ENCODE results near the gene LRSAM1.

LRSAM1 gene

DNA sequence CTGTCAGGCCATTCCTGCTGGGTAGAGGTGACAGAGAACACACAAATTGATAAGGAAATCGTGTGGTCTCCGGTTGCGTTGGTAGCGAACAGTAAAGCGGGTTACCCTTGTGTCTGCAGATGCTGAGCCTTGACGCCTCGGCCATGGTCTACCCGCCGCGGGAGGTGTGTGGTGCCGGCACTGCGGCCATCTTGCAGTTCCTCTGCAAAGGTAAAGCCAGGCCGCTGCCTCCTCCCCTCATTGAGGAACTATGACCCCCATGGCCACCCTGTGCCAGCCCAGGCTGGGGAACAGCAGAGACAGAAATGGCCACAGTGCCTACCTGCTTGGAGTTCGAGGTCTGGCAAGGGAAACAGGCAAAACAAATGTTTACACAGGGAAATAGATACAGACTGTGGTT lies 16.3 kb downstream of the LRSAM1 start:
- Histone ChIP-seq H3K4me3 (ENCODE audit: low read length) (no peak overlapping the region), H3K27me3 (ENCODE audit: low read depth, low read length) (no peaks in the 10 kb centered on the region), H3K79me2 (ENCODE audit: low read length) (no peaks in the 10 kb centered on the region), H4K20me1 (ENCODE audit: insufficient read depth, low read length) (no peaks in the 10 kb centered on the region), H3K4me2 (ENCODE audit: low read length) (no peak overlapping the region), H3K4me1 (ENCODE audit: low read length) (no peaks in the 10 kb centered on the region), H2AFZ (ENCODE audit: low read depth, low read length) (no peak overlapping the region), H3K36me3 (replicated peaks; ENCODE audit: low read depth, low read length) (peaks cover 3% of the 10 kb centered on the region), H3K9ac (ENCODE audit: low read length) (no peak overlapping the region), H3K9me3 (ENCODE audit: insufficient read depth, low read length) (no peaks in the 10 kb centered on the region), H3K27ac (ENCODE audit: low read length) (no peak overlapping the region)
- TF ChIP-seq, protein P1, sequence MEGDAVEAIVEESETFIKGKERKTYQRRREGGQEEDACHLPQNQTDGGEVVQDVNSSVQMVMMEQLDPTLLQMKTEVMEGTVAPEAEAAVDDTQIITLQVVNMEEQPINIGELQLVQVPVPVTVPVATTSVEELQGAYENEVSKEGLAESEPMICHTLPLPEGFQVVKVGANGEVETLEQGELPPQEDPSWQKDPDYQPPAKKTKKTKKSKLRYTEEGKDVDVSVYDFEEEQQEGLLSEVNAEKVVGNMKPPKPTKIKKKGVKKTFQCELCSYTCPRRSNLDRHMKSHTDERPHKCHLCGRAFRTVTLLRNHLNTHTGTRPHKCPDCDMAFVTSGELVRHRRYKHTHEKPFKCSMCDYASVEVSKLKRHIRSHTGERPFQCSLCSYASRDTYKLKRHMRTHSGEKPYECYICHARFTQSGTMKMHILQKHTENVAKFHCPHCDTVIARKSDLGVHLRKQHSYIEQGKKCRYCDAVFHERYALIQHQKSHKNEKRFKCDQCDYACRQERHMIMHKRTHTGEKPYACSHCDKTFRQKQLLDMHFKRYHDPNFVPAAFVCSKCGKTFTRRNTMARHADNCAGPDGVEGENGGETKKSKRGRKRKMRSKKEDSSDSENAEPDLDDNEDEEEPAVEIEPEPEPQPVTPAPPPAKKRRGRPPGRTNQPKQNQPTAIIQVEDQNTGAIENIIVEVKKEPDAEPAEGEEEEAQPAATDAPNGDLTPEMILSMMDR (IDR thresholded peaks at IDR 0.05; ENCODE audit: low read depth, low read length): no peak
- TF ChIP-seq EZH2phosphoT487 (IDR thresholded peaks at IDR 0.05; ENCODE audit: low read depth): no peak

GRCh38 chr9:127470662-127471061 lies 19.4 kb downstream of the LRSAM1 start:
- Histone ChIP-seq H3K9me3 (ENCODE audit: insufficient read depth, low read length) (no peaks in the 10 kb centered on the region), H2AFZ (ENCODE audit: low read depth, low read length) (no peak overlapping the region), H3K36me3 (replicated peaks; ENCODE audit: low read depth, low read length) (peaks cover 10% of the 10 kb centered on the region), H3K27ac (ENCODE audit: low read length) (no peak overlapping the region), H4K20me1 (ENCODE audit: insufficient read depth, low read length) (no peaks in the 10 kb centered on the region), H3K4me1 (ENCODE audit: low read length) (no peaks in the 10 kb centered on the region), H3K4me2 (ENCODE audit: low read length) (no peak overlapping the region), H3K27me3 (ENCODE audit: low read depth, low read length) (no peaks in the 10 kb centered on the region), H3K9ac (ENCODE audit: low read length) (no peak overlapping the region), H3K4me3 (ENCODE audit: low read length) (no peak overlapping the region), H3K79me2 (ENCODE audit: low read length) (no peaks in the 10 kb centered on the region)
- TF ChIP-seq, protein P1 (IDR thresholded peaks at IDR 0.05; ENCODE audit: low read depth, low read length): no peak
- TF ChIP-seq EZH2phosphoT487 (IDR thresholded peaks at IDR 0.05; ENCODE audit: low read depth): no peak

DNA sequence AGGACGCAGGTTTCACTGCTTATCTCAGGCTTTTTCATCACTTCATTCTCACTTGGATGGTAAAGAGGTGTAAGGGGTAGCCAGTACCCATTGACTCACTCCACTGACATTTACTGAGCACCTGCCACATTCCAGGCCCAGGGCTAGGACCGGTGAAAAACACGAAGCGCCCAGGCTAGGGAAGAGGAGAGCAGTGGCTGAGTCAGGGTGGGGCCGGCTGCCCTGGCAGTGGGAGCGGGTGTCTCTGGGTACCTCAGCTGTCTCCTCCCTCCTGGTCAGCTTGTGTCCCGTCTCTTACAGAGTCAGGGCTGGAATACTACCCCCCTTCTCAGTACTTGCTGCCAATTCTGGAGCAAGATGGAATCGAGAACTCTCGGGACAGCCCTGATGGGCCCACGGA lies 22.2 kb downstream of the LRSAM1 start:
- Histone ChIP-seq H3K27ac (ENCODE audit: low read length) (no peak overlapping the region), H3K4me2 (ENCODE audit: low read length) (no peak overlapping the region)

GRCh38 chr9:127473932-127474331 lies 22.6 kb downstream of the LRSAM1 start:
- Histone ChIP-seq H3K36me3 (replicated peaks; ENCODE audit: low read depth, low read length) (peaks cover 10% of the 10 kb centered on the region), H4K20me1 (ENCODE audit: insufficient read depth, low read length) (no peaks in the 10 kb centered on the region), H3K4me1 (ENCODE audit: low read length) (no peaks in the 10 kb centered on the region), H3K27me3 (ENCODE audit: low read depth, low read length) (no peaks in the 10 kb centered on the region), H3K4me3 (ENCODE audit: low read length) (no peak overlapping the region), H3K4me2 (ENCODE audit: low read length) (no peak overlapping the region), H3K9ac (ENCODE audit: low read length) (no peak overlapping the region), H2AFZ (ENCODE audit: low read depth, low read length) (no peak overlapping the region), H3K27ac (ENCODE audit: low read length) (no peak overlapping the region), H3K79me2 (ENCODE audit: low read length) (no peaks in the 10 kb centered on the region), H3K9me3 (ENCODE audit: insufficient read depth, low read length) (no peaks in the 10 kb centered on the region)
- TF ChIP-seq, protein P1 (IDR thresholded peaks at IDR 0.05; ENCODE audit: low read depth, low read length): no peak
- no peak for TF ChIP-seq EZH2phosphoT487 (IDR thresholded peaks at IDR 0.05; ENCODE audit: low read depth)

More for the DNA sequence above, 22.2 kb downstream of the LRSAM1 start:
- no peak overlapping the region for H3K4me3 ChIP-seq (ENCODE audit: low read length)
- peaks cover 10% of the 10 kb centered on the region for H3K36me3 ChIP-seq (replicated peaks; ENCODE audit: low read depth, low read length)
- H3K79me2 ChIP-seq (ENCODE audit: low read length): no peaks in the 10 kb centered on the region
- H3K4me1 ChIP-seq (ENCODE audit: low read length): no peaks in the 10 kb centered on the region
- no peak overlapping the region for H3K9ac ChIP-seq (ENCODE audit: low read length)
- H4K20me1 ChIP-seq (ENCODE audit: insufficient read depth, low read length): no peaks in the 10 kb centered on the region
- H3K27me3 ChIP-seq (ENCODE audit: low read depth, low read length): no peaks in the 10 kb centered on the region
- H3K9me3 ChIP-seq (ENCODE audit: insufficient read depth, low read length): no peaks in the 10 kb centered on the region
- no peak overlapping the region for H2AFZ ChIP-seq (ENCODE audit: low read depth, low read length)
- TF ChIP-seq, protein P1 (IDR thresholded peaks at IDR 0.05; ENCODE audit: low read depth, low read length): no peak
- no peak for TF ChIP-seq EZH2phosphoT487 (IDR thresholded peaks at IDR 0.05; ENCODE audit: low read depth)
